Renal cortical epithelial cell (primary cell): ENCODE measurements around the gene SNX8. TPM values are rescaled to one million over a fixed set of nuclear protein-coding genes. Genes with fewer than 3 reads are reported as not detected.
"Not testable (repeated sequence)": the region's sequence is repeated elsewhere in the genome, so short reads cannot be mapped to it uniquely, and the experiment has no call there.

Source experiments
- DNase-seq: peaks from one replicate; pipeline ENCODE4 v3.0.0-alpha.2; 2011; ENCODE audit warnings: low read depth
- total RNA-seq: library from RNA; depleted of rRNA; stranded (reverse); fragments of >200 nt; gene quantifications from 2 replicates; pipeline ENCODE4 v1.2.3, GENCODE V29; 2014

The SNX8 gene
- total RNA-seq, 1 donor from 2014 or later: 7.3 TPM

- no peak for DNase-seq
These were observed 12.7 kb upstream of the SNX8 start for GRCh38 chr7:2326951-2327350.

- DNase-seq: no peak
These were observed 10.9 kb upstream of the SNX8 start for GRCh38 chr7:2325162-2325561.

GRCh38 chr7:2321020-2321419 lies 6.8 kb upstream of the SNX8 start:
- DNase-seq: no peak

GRCh38 chr7:2317556-2318293 lies 3.5 kb upstream of the SNX8 start:
- DNase-seq: no peak

DNA sequence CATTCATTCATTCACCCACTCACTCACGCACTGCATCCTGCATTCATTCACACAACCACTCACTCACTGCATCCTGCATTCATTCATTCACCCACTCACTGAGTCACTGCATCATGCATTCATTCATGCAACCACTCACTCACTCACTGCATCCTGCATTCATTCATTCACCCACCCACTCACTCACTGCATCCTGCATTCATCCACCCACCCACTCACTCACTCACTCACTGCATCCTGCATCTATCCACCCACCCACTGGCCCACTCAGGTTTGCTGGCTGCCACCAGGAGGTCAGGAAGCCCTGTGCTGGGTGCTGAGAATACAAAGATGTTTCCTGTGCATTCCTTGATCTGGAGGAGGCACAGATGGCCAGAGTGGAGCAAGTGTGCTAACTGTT lies 2.3 kb upstream of the SNX8 start:
- DNase-seq: no peak

- DNase-seq: no peak
These were observed 1.5 kb upstream of the SNX8 start for GRCh38 chr7:2315787-2316186.

GRCh38 chr7:2314956-2315530 lies 802 bp upstream of the SNX8 start:
- not testable (repeated sequence) for DNase-seq

GRCh38 chr7:2313450-2314208 lies 612 bp downstream of the SNX8 start:
- DNase-seq: no peak

GRCh38 chr7:2312267-2312929 lies 1.8 kb downstream of the SNX8 start:
- no peak for DNase-seq

DNA sequence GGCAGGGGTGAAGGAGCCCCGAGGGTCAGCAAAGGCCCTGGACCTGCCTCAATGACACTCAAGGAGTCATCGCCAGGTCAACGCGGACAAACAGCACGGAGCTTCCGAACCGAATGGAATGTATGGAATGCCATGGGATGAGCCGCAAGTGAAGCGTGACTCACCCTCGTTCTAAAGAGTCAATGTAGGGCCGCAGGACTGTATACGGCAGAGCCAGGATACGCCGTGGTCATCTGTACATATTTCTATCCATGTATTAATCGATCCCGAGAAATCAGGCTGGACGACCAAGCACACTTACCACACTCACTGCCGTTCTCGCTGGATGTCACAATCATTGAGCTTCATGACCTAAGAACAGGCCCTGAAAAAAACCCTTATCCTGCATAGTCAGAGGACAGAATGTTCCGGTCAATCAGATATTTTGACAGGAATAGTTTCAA lies 4.3 kb downstream of the SNX8 start:
- peak; percentile 76 for DNase-seq

DNA sequence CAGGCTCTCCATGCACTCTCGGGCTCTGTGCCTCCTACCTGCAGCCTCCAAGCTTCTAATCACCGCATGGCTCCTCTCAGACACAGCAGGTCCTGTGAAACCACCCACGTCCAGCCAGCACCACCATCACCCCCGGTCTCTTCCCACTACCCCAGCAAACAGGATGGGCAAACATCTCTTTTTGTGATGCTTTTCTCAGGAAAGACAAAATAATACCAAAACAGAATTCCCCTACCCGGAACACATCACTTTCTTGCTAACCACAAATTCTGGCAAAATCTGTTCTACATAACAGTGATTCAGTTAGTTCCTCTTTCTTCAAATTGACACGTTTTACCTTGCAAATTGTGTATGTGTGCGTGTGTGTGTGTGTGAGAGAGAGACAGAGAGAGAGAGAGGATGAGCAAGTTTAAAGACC lies 6.5 kb downstream of the SNX8 start:
- DNase-seq: no peak

DNA sequence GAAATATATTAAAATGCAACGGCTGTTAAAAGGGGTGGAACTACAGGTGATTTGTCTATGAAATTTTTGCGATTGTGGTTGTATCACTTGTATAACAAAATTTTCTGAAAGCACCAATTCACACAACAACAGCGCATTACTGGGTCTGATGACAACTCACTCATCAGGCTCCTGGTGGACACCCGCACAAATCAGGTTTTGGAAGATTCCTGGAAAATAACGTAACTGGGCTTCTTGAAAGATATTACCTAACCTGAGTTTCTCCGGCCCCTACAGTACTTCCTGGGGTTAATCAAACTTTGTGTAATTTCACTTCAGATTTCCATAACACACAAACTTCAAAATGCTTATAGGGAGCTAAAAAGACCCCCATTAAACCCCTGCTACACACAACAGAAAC lies 7.6 kb downstream of the SNX8 start:
- DNase-seq: no peak

DNA sequence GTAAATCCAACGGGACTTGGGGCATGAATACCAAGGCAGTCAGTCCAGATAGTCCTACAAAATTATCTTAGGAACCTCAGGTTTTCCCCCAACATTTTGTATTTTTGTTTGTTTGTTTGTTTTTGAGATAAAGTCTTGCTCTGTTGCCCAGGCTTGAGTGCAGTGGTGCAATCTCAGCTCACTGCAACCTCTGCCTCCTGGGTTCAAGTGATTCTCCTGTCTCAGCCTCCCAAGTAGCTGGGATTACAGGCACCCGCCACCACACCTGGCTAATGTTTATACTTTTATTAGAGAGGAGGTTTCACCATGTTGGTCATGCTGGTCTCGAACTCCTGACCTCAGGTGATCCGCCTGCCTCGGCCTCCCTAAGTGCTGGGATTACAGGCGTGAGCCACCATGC lies 9.0 kb downstream of the SNX8 start:
- DNase-seq: not testable (repeated sequence)

- not testable (repeated sequence) for DNase-seq
These were observed 10.7 kb downstream of the SNX8 start for GRCh38 chr7:2303520-2303919.

DNA sequence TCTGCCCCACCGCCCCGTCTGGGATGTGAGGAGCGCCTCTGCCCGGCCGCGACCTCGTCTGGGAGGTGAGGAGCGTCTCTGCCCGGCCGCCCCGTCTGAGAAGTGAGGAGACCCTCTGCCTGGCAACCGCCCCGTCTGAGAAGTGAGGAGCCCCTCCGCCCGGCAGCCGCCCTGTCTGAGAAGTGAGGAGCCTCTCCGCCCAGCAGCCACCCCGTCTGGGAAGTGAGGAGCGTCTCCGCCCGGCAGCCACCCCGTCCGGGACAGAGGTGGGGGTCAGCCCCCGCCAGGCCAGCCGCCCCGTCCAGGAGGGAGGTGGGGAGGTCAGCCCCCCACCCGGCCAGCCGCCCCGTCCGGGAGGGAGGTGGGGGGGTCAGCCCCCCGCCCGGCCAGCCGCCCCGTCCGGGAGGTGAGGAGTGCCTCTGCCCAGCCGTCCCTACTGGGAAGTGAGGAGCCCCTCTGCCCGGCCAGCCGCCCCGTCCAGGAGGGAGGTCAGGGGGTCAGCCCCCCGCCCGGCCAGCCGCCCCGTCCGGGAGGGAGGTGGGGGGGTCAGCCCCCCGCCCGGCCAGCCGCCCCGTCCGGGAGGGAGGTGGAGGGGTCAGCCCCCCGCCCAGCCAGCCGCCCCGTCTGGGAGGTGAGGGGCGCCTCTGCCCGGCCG lies 11.4 kb downstream of the SNX8 start:
- DNase-seq: not testable (repeated sequence)

DNA sequence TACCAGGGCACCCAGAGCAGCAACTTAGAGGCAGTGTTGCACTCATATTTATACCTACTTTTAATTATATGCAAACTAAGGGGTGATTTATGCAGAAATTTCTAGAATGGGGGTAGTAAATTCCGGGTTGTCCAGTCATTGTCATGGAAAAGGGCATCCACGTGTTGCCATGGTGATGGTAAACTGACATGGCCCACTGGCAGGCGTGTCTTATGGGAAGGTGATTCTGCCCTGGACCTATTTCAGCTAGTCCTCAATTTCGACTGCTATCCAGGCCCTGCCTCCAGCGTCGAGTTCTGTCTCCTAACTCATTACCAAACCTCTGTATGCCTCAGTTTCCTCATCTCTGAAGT lies 12.8 kb downstream of the SNX8 start:
- no peak for DNase-seq

DNA sequence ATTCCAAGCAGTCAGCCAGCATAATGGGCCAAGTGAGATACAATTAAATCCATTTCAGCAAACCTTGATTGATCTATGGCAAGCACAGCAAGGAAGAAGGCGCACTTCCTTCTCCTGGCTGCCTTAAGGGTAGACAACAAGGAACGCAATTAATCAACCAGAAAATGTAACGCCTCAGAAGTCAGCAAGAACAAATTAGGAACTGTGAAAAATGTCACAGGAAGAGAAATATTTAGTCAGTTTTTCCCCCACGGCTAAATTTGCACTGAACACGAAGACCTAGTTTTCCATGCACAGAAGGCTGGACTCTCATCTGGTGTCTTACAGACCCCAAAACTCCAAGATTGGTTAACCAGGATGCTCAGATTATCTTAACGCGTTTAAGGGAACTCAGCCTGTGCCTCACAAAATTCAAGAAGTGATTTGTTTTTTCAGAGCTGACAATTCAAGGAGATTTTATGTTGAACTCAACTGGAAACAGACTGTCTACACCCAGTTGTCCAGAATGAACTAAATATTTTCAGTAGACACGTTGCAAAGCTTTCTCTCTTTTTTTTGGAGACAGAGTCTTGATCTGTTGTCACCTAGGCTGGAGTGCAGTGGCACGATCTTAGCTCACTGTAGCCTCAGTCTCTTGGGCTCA lies 14.2 kb downstream of the SNX8 start:
- DNase-seq: no peak

DNA sequence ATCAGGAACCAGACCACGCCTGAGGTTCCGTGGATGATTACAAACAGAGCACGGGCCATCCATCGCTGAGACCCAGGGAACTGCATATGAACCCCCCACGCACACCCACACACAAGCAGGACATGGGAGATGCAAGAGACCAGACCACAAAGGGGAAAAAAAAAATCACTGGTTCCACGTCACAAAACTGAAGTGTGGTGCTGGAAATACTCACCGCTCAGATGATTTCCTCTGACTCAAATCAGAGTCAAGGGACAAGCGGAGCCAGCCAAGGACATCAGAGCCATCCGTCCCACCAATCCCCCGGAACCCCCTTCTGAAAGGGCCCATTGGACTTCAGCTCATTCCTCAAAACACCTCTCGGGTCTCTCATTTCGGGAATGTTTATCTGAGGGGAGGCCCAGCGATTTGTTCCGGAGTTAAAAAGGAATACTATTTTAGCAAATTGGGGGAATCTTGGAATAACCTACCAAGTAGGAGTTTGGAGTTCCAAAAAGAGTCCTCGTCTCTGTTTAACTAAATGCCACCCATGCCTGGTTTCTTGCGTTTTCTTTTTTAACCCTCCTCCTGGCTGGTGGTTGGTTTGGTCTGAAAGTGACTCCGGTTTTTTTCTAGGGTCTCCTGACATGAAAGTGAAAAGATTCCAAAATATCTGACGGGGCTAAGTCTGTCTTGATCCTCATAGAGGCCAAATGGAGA lies 15.0 kb downstream of the SNX8 start:
- no peak for DNase-seq

- no peak for DNase-seq
These were observed 17.4 kb downstream of the SNX8 start for GRCh38 chr7:2296832-2297231.

GRCh38 chr7:2295936-2296620 lies 18.2 kb downstream of the SNX8 start:
- DNase-seq: no peak
